Colonic mucosa (tissue), 4 donors: Measurements from ENCODE around the gene SLC6A16. TPM values are rescaled to one million over a fixed set of nuclear protein-coding genes. Genes with fewer than 3 reads are reported as not detected.
A peak's percentile ranks its signal among the peaks of the same experiment; 100 is the strongest.
"Not testable (repeated sequence)": the region's sequence is repeated elsewhere in the genome, so short reads cannot be mapped to it uniquely, and the experiment has no call there.

Experiments used
- DNase-seq: peaks from one replicate; pipeline ENCODE4 v3.0.0-alpha.2; 2020
- H3K27ac ChIP-seq: fragments of 200-600 bp; one replicate; pipeline ENCODE4 v1.8.0; 2021
- H3K27me3 ChIP-seq: fragments of 200-600 bp; one replicate; pipeline ENCODE4 v1.8.0; 2021
- H3K36me3 ChIP-seq: fragments of 200-600 bp; one replicate; pipeline ENCODE4 v1.8.0; 2021
- H3K4me1 ChIP-seq: fragments of 200-600 bp; one replicate; pipeline ENCODE4 v1.8.0; 2021; ENCODE audit warnings: mild to moderate bottlenecking
- H3K4me3 ChIP-seq: fragments of 200-600 bp; one replicate; pipeline ENCODE4 v1.8.0; 2021
- H3K9ac ChIP-seq, 2 donors: one replicate each; pipeline ENCODE4 v1.7.0; 2013; ENCODE audit warnings: control low read depth in 2 of 2, low read depth in 2 of 2, low read length in 2 of 2
- H3K9me3 ChIP-seq: fragments of 200-600 bp; one replicate; pipeline ENCODE4 v1.8.0; 2021
- CTCF ChIP-seq: fragments of 200-600 bp; IDR thresholded peaks from one replicate; pipeline ENCODE4 v1.8.0; 2022; ENCODE audit warnings: antibody characterized with exemption, mild to moderate bottlenecking
- intact Hi-C: fragments of 100-400 bp; cut with DNase I; formaldehyde crosslinking; loops from one replicate; pipeline ENCODE4 v1.14.1; 2022
- total RNA-seq, 2 donors: library from RNA; stranded (reverse); fragmentation: NEBNext Ultra II Directional in 1 of 2; extraction: Animal tissue kit (Norgen Biotek cat#: 25700) in 1 of 2; gene quantifications; one replicate each; pipeline ENCODE4 v1.2.1, GENCODE V29; 2021
- donor health status: healthy.
- donor health status: DM: no; HTN: no; CAD: no.
- donor health status: DM: no; HTN: no; CAD: no.

The SLC6A16 gene
- total RNA-seq, 2 donors from 2014 or later, result 0.17 to 0.82 TPM

GRCh38 chr19:49335784-49336481, 10.9 kb upstream of the SLC6A16 start:
- Histone ChIP-seq H3K36me3 (no peaks in the 10 kb centered on the region), H3K4me3 (peak overlapping the region; percentile 28), H3K27ac (peak overlapping the region; percentile 50), H3K27me3 (no peaks in the 10 kb centered on the region), H3K9me3 (no peaks in the 10 kb centered on the region), H3K9ac (peak overlapping the region; percentile 3 to 54), H3K4me1 (peaks cover 6% of the 10 kb centered on the region)
- no peak for TF ChIP-seq CTCF
- DNase-seq, result no peak
- intact Hi-C loops, result no loop called here

GRCh38 chr19:49335071-49335783, 10.2 kb upstream of the SLC6A16 start, which contains the start of gene CD37:
TSS of gene CD37 (plus strand) at chr19:49335406. CDS start at chr19:49335541, 135 bp downstream.
- Histone ChIP-seq H3K4me3 (peak within 1 kb of the TSS; percentile 28), H3K36me3 (no peaks in the 10 kb centered on the region), H3K9ac (peak within 1 kb of the TSS; percentile 3 to 54), H3K9me3 (no peaks in the 10 kb centered on the region), H3K4me1 (peaks cover 6% of the 10 kb centered on the region), H3K27ac (peak within 1 kb of the TSS; percentile 50), H3K27me3 (no peaks in the 10 kb centered on the region)
- intact Hi-C loops, result no loop called here
- peak; percentile 31 for DNase-seq
- no peak for TF ChIP-seq CTCF

- DNase-seq, result peak; percentile 36
- intact Hi-C loops, result no loop called here
- H3K4me1 ChIP-seq, result no peaks in the 10 kb centered on the region
- peak overlapping the region in 1 of 2 donors; percentile 15 for H3K9ac ChIP-seq
- no peaks in the 10 kb centered on the region for H3K27me3 ChIP-seq
- no peak overlapping the region for H3K4me3 ChIP-seq
- no peak for TF ChIP-seq CTCF
- peak overlapping the region; percentile 50 for H3K27ac ChIP-seq
- H3K36me3 ChIP-seq, result no peaks in the 10 kb centered on the region
- H3K9me3 ChIP-seq, result no peaks in the 10 kb centered on the region
These were observed 8.9 kb upstream of the SLC6A16 start for GRCh38 chr19:49333811-49334288.

- Histone ChIP-seq H3K9ac (peak overlapping the region in 1 of 2 donors; percentile 15), H3K4me1 (no peaks in the 10 kb centered on the region), H3K4me3 (no peak overlapping the region), H3K27me3 (no peaks in the 10 kb centered on the region), H3K36me3 (no peaks in the 10 kb centered on the region), H3K9me3 (no peaks in the 10 kb centered on the region), H3K27ac (peak overlapping the region; percentile 12)
- intact Hi-C loops, result no loop called here
- no peak for TF ChIP-seq CTCF
- no peak for DNase-seq
These were observed 8.4 kb upstream of the SLC6A16 start for GRCh38 chr19:49333418-49333805.

GRCh38 chr19:49332691-49333417, 7.9 kb upstream of the SLC6A16 start:
- H3K4me3 ChIP-seq, DNase-seq, H3K27me3 ChIP-seq, H3K9me3 ChIP-seq, H3K9ac ChIP-seq, intact Hi-C loops, H3K4me1 ChIP-seq, H3K36me3 ChIP-seq, H3K27ac ChIP-seq: not testable (repeated sequence)
